Motor neuron (in vitro differentiated cells): ENCODE data around the gene C1orf35. TPM values are rescaled to one million over a fixed set of nuclear protein-coding genes. Genes with fewer than 3 reads are reported as not detected.

Source experiments
- ATAC-seq, 8 experiments: fragments of 200-7000 bp; cut with Tn5 transposase; replicated peaks in 6 of 8; 2 replicates each; pipeline ENCODE4 v1.8.0; 2021; ENCODE audit warnings: mild to moderate bottlenecking in 8 of 8, moderate library complexity in 8 of 8
- H3K27ac ChIP-seq, 2 donors: fragments of 250-450 bp; sonication (Bioruptor Pico); 2 replicates each; pipeline ENCODE4 v1.9.0; 2021; ENCODE audit warnings: antibody characterized with exemption in 2 of 2, mild to moderate bottlenecking in 2 of 2, moderate library complexity in 1 of 2
- H3K4me1 ChIP-seq, 2 donors: fragments of 250-450 bp; sonication (Bioruptor Pico); replicated peaks in 1 of 2; 2 replicates each; pipeline ENCODE4 v1.6.1; 2021; ENCODE audit warnings: antibody characterized with exemption in 2 of 2, mild to moderate bottlenecking in 2 of 2, moderate library complexity in 1 of 2
- H3K4me3 ChIP-seq, 5 donors: fragments of 250-450 bp; sonication (Bioruptor Pico); 2 replicates each; pipeline ENCODE4 v1.9.0; 2021; ENCODE audit warnings: antibody characterized with exemption in 5 of 5, mild to moderate bottlenecking in 5 of 5, moderate library complexity in 4 of 5
- WGBS, 10 experiments: fragments of 450-650 bp; shearing (Covaris generic); methylation state at CpG; one replicate each; pipeline ENCODE4 v1.0.0; 2022; 5-methylcytosine and 5-hydroxymethylcytosine counted together
- in situ Hi-C, 9 experiments: fragments of 400-800 bp; cut with MboI; loops; one replicate each; pipeline ENCODE4 v1.15.0; 2021; ENCODE audit warnings: low sequenced_read_pairs in 9 of 9, low pct_unique_long_range_greater_than_20kb in 2 of 9; ENCODE audit not compliant: unreplicated experiment in 9 of 9
- total RNA-seq, 8 experiments: library from RNA; unstranded; fragments of 300-600 nt; gene quantifications; 2 replicates each; pipeline versions ENCODE4 v1.2.3 to v1.2.4, GENCODE V29; 2022

Gene C1orf35
- total RNA-seq, 8 experiments from 2014 or later = 8.1 to 126 (median 19.9) TPM

GRCh38 chr1:228073857-228074545, 29.1 kb downstream of the C1orf35 start:
- in situ Hi-C loops = no loop called here
- WGBS, 10 experiments = 4 to 81% (median 58%) methylated on average over 2 to 9 of the region's 16 CpGs; no CpG with 5 or more reads in 3 of the 10 experiments
- ATAC-seq = peak; percentile 47 to 68 (median 64)

GRCh38 chr1:228073061-228073856, 29.9 kb downstream of the C1orf35 start:
- Histone ChIP-seq H3K4me1 (peaks cover 0 to 7% of the 10 kb centered on the region in 2 donors), H3K4me3 (no peak overlapping the region), H3K27ac (no peak overlapping the region)
- 67 to 77% (median 69%) methylated on average over 3 to 8 of the region's 23 CpGs; no CpG with 5 or more reads in 7 of the 10 experiments for WGBS, 10 experiments
- in situ Hi-C loops = no loop called here
- peak in 1 of 8 experiments; percentile 5 for ATAC-seq

More at GRCh38 chr1:228073857-228074545, 29.1 kb downstream of the C1orf35 start:
- Histone ChIP-seq H3K4me1 (peaks cover 0 to 7% of the 10 kb centered on the region in 2 donors), H3K4me3 (no peak overlapping the region), H3K27ac (no peak overlapping the region)

GRCh38 chr1:228072658-228073043, 30.5 kb downstream of the C1orf35 start:
- no peak overlapping the region for H3K27ac ChIP-seq
- in situ Hi-C loops = no loop called here
- no peak for ATAC-seq
- 18 to 90% (median 60%) methylated on average over 1 to 3 of the region's 5 CpGs; no CpG with 5 or more reads in 6 of the 10 experiments for WGBS, 10 experiments
- peaks cover 0 to 7% of the 10 kb centered on the region in 2 donors for H3K4me1 ChIP-seq
- H3K4me3 ChIP-seq = no peak overlapping the region

- 0 to 90% (median 74%) methylated on average over 1 to 5 of the region's 7 CpGs; no CpG with 5 or more reads in 2 of the 10 experiments for WGBS, 10 experiments
- H3K27ac ChIP-seq = no peak overlapping the region
- H3K4me1 ChIP-seq = peaks cover 0 to 7% of the 10 kb centered on the region in 2 donors
- peak in 2 of 8 experiments; percentile 5 to 7 for ATAC-seq
- no peak overlapping the region for H3K4me3 ChIP-seq
- in situ Hi-C loops = no loop called here
Observed at GRCh38 chr1:228071839-228072657, 31.1 kb downstream of the C1orf35 start.

GRCh38 chr1:228070851-228071250, 32.3 kb downstream of the C1orf35 start:
- Histone ChIP-seq H3K27ac (no peak overlapping the region), H3K4me3 (no peak overlapping the region), H3K4me1 (peaks cover 0 to 7% of the 10 kb centered on the region in 2 donors)
- in situ Hi-C loops = no loop called here
- WGBS, 10 experiments = 40 to 100% (median 51%) methylated on average over 1 to 2 of the region's 3 CpGs; no CpG with 5 or more reads in 6 of the 10 experiments
- ATAC-seq = no peak

- Histone ChIP-seq H3K27ac (no peak overlapping the region), H3K4me1 (peaks cover 0 to 3% of the 10 kb centered on the region in 2 donors), H3K4me3 (no peak overlapping the region)
- in situ Hi-C loops = no loop called here
- WGBS, 10 experiments = no CpG with 5 or more reads among the region's 2 CpGs
- ATAC-seq = no peak
Observed at GRCh38 chr1:228070173-228070572, 33.0 kb downstream of the C1orf35 start.

GRCh38 chr1:228068359-228068758, 34.8 kb downstream of the C1orf35 start:
- H3K27ac ChIP-seq = no peak overlapping the region
- no peak for ATAC-seq
- no CpG with 5 or more reads among the region's 7 CpGs for WGBS, 10 experiments
- no peaks in the 10 kb centered on the region for H3K4me1 ChIP-seq
- H3K4me3 ChIP-seq = no peak overlapping the region
- in situ Hi-C loops = no loop called here

GRCh38 chr1:228066891-228067654, 36.1 kb downstream of the C1orf35 start:
- 0 to 67% (median 37%) methylated on average over 1 to 7 of the region's 10 CpGs; no CpG with 5 or more reads in 2 of the 10 experiments for WGBS, 10 experiments
- no peak overlapping the region for H3K27ac ChIP-seq
- in situ Hi-C loops = no loop called here

GRCh38 chr1:228066416-228066815, 36.7 kb downstream of the C1orf35 start:
- H3K4me3 ChIP-seq = no peak overlapping the region
- in situ Hi-C loops = no loop called here
- 0 to 80% (median 29%) methylated on average over 1 to 3 of the region's 4 CpGs; no CpG with 5 or more reads in 3 of the 10 experiments for WGBS, 10 experiments
- ATAC-seq = no peak
- H3K4me1 ChIP-seq = no peaks in the 10 kb centered on the region
- no peak overlapping the region for H3K27ac ChIP-seq

More at GRCh38 chr1:228066891-228067654, 36.1 kb downstream of the C1orf35 start:
- Histone ChIP-seq H3K4me1 (no peaks in the 10 kb centered on the region), H3K4me3 (no peak overlapping the region)
- ATAC-seq = no peak

GRCh38 chr1:228065543-228066347, 37.4 kb downstream of the C1orf35 start:
- in situ Hi-C loops = no loop called here
- Histone ChIP-seq H3K4me1 (peaks cover under 1 to 3% of the 10 kb centered on the region in 2 donors), H3K4me3 (no peak overlapping the region), H3K27ac (no peak overlapping the region)
- ATAC-seq = no peak
- WGBS, 10 experiments = 40 to 100% (median 72%) methylated on average over 2 to 8 of the region's 15 CpGs; no CpG with 5 or more reads in 5 of the 10 experiments

- 20 to 84% (median 56%) methylated on average over 2 to 7 of the region's 15 CpGs; no CpG with 5 or more reads in 5 of the 10 experiments for WGBS, 10 experiments
- no peak for ATAC-seq
- in situ Hi-C loops = no loop called here
- Histone ChIP-seq H3K4me1 (peaks cover 2 to 9% of the 10 kb centered on the region in 2 donors), H3K4me3 (no peak overlapping the region), H3K27ac (no peak overlapping the region)
Observed at GRCh38 chr1:228064741-228065542, 38.2 kb downstream of the C1orf35 start.
